Stimulated activated CD4-positive, alpha-beta T cell treated with anti-CD3 and anti-CD28 coated beads, Interleukin-2, amount 100 ng/mL, for 24 hours (primary cell): ENCODE results near the gene THSD7A.

ENCODE experiments used
- DNase-seq, 2 donors: peaks; one replicate each; pipeline ENCODE4 v3.0.0-alpha.2; 2020

THSD7A gene

DNA sequence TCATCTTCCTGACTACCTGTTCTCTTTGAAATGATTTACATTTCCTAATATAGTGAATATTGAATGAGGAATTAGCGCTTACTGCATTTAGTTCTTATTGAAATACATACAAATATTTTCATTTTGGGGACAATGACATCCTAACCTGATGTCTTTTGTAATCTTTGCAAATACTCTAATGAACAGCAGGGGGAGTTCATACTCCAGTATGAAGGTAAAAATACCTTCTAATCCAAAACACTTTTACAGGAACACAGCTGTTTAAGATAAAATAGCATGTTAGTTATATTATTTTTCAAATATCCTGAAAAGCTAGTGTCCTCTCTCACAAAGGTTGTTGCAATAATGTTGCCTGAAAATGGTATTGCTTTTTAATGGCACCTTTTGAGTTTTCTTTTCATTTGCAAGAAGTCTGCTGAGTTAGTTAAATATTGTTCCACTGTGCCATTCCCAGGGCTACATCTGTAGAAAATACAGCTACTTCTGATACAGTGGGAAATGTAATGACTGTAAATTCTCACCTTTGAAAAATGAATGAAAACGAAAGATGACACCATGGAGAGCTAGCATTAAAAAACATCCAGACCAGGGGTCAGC lies 458.4 kb downstream of the THSD7A start:
- no peak for DNase-seq

DNA sequence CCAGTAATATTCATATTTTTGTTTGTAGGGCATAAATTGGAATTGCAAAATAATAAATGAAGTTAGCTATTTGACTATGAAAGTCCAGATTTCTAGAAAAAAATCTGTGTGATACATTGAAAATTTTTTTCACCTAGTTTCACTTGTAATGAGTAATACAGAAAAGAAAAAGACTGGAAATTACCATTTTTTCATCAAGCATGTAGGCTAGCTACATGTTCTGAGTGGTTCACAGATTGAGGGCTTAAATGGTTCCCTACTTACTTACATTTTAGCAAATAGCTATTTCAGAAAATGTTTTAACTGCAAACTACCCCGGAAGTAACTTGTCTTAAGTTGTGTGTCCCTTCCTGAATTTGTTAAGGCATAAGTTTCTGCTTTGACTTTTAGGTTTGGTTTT lies 462.3 kb downstream of the THSD7A start:
- DNase-seq, result no peak

DNA sequence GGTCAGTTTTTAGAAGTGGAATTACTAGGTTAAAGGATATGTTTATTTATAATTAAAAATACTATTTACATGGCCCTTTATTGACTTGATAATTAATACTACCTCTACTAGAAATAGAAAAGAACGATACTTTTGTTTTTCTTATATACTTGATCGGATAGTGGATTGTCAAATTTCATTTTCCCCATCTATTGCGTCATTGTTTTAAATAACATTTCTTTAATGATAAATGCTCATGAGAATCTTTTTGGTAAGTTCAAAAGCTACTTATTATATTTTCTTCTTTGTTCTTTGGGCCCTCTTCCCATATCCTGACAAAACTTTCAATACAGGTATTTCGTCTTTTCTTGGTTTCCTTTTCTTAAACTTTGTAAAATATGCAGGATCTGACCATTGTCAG lies 465.9 kb downstream of the THSD7A start:
- DNase-seq, result no peak

DNA sequence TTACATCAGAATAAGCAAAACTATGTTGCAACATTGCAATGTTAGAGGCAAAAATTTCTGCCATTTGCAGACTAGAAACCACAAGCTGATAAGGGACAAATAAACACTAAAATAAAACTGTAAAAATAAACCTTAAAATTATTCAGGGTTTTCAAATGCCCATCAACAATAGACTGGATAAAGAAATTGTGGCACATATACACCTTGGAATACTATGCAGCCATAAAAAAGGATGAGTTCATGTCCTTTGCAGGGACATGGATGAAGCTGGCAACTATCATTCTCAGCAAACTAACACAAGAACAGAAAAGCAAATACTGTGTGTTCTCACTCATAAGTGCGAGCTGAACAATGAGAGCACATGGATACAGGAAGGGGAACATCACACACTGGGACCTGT lies 473.4 kb downstream of the THSD7A start:
- DNase-seq, result no peak

DNA sequence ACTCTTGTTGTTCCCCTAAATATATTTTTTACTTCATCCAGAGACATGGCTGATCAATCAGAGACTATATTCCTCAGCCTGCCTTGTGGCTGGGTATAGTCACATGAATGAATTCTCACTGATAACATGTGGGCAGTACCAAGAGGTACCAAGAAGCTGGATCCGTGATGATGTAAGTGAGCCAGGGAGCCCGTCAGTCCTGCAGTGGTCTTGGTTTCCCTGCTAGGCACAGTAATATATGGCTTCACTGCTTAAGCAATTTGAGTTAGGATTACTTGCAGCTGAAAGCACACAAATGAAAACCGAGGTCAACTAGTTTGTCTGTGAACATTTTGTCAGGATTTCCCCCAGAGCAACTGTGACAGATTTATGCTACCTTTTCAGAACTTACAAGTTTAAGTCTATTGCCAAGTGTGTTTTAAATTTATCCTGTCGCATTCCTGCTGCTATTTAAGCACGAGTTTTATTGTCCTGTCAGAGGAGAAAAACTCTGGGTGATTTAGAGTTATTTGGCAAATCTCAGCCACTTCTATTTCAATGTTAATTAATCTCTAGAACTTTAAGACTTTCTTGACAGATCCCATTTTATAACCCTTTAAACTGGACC lies 476.5 kb downstream of the THSD7A start:
- no peak for DNase-seq

GRCh38 chr7:11346302-11346701 lies 485.7 kb downstream of the THSD7A start:
- no peak for DNase-seq

GRCh38 chr7:11345621-11346020 lies 486.4 kb downstream of the THSD7A start:
- no peak for DNase-seq

DNA sequence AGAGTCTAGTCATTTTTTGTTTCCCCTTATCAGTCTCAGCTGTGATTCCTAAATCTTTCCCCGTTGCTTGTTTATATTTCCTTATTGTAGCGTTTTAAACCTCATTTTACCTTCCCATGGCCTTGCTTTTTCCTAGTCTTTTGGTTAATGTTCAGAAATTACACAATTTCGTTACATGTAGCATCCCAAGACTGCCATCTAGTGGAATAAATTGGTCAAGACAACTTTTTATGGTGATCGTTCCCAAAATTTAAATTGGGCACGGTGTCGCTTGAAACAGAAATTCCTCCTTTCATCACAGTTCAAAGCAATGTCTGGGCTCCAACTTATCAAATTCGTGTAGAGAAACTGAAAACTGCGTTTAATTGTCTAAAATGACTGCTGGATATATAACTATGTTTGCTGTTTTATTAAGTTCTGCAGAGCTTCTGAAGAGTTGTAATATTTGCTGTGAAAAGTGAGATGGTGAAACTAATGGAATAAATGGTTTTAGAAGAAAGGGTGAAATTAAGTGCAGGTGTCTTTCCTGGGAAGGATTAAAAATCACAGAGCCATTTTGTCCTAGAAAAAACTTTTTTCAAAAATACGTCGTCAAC lies 488.1 kb downstream of the THSD7A start:
- DNase-seq, result no peak

GRCh38 chr7:11343136-11343535 lies 488.9 kb downstream of the THSD7A start:
- no peak for DNase-seq

- DNase-seq, result no peak
Observed at GRCh38 chr7:11341285-11341944, 490.6 kb downstream of the THSD7A start.

- DNase-seq, result no peak
Observed at GRCh38 chr7:11336432-11336831, 495.6 kb downstream of the THSD7A start.

GRCh38 chr7:11335947-11336346 lies 496.1 kb downstream of the THSD7A start:
- DNase-seq, result no peak

GRCh38 chr7:11332865-11333228 lies 499.2 kb downstream of the THSD7A start:
- no peak for DNase-seq

DNA sequence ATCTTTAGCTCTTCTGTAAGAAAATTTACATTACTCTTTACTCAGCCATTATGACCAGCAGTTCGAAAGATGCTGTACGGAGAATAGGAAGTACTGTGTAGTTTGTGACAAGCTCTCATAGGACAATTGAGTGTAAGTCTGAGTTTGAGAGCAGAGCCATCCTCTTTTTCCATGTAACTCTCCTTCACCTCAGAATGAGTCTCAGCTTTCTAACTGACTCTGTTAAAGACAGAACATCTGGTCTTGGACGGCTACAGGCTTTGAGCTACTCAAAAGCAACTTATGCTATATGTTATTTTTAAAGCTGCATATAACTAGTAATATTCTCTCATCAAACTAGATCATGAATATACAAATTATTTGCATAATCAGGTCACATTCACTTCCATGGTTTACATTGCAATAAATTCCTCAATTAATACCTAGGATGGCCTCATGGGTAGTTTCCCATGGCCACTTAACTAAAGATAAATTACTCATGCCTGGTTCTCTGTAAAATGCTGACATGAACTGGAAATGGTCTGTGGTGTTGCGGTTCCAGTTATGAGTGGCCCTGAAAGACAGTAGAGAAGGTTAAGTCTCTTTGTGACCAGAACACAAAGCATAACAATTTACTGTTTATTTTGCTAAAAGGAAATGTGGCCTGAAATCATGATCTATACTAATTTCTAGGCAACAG lies 499.7 kb downstream of the THSD7A start:
- DNase-seq, result no peak

DNA sequence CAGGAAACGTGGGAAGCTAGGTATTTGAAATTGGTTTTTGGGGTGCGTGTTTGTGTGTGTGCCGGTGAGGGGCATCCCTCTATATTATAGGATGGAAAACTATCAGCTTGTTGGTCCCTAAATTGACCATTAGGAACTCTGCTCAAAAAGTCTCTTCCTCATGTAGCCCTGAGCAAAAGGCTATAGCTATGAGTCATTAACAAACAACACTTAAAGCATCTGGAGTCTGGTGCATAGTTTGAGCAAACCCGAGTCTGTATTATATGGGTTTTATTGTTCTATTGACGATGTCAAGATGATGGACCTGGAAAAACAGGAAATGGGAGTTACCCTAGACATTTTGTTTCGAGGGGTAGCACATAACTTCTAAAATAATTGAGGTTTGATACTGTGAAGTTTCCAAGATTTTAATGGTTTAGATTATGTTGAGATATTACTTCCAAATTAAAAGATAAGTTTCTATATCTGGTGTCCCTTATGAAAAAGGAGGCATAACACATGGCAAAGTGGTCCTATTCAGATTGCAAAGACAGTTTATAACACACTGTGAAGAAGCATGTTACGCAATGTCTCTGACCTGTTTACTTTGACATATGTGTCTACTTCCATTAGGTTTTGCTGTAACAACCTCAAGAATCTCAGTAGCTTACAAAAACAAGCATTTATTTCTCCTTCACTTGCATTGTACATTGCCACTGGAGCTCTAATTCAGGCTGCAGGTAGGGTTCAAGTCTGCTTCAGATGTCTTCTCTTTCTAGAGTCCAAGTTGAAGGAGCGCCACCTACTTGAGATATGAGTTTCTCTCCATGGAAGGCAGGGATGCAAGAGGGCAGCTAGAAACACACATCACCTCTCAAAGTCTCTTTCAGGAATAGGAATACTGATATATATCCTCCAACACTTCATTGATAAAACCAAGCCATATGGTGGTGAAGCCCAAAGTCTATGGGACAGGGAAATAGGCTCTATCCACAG lies 500.6 kb downstream of the THSD7A start:
- no peak for DNase-seq

DNA sequence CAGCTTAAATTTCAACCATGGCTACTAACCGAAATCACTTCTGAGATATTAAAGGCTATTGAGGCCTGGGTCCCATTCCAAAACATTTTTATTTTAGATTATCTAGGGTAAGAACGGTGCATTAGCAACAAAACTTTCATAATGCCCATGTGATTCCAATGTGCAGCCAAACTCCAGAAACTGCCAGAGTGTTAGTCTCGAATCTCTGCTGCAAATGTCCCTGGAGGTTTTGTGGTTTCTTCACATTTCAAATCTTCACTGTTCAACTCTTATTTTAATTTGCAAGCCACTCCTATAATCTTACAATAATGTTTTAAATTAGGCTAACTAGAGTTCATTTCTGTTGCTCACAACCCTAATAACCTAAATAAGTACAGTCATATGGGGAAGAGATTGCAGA lies 501.3 kb downstream of the THSD7A start:
- DNase-seq, result no peak

- DNase-seq, result no peak
Observed at GRCh38 chr7:11330208-11330607, 501.8 kb downstream of the THSD7A start.

GRCh38 chr7:11329626-11330025 lies 502.4 kb downstream of the THSD7A start:
- no peak for DNase-seq

DNA sequence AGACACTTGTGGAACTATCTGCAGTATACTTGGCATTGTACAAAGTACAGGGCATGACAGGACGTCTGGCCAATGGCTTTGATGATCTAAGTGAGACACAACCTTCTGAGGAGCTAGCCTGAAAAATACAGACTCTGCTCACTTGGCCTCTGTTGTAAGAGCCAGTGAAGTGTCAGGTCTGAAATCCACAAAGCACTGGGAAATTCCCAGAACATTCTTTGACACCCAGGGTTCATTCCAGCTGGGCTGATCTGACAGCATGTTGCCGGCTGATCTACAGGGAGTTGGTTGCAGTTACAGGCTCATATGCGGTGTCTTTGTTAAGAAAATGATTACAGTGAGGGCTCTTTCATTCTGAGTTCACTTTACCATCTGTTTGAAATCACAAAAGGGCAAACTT lies 503.7 kb downstream of the THSD7A start:
- DNase-seq, result no peak

DNA sequence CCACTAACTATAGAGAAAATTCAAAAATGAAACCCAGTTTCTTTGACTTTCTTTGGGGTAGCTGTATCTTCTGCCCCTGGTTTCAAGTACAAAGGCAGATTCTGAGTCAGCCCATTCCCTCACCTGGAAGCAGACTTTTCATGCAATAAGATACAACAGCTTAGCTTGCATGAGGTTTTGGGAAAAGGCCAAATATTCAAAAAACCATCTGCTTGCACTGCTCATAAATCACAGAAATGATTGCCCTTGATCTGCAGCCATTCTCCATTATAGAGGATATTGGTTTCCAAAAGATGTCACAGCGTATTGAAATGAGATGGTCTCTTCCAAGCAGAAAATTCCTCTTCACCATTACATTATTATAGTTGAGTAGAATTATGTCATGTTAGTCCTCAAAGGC lies 504.4 kb downstream of the THSD7A start:
- no peak for DNase-seq
